WTC11 (cell line): Measurements from ENCODE around the gene CD46. TPM values are rescaled to one million over a fixed set of nuclear protein-coding genes. Genes with fewer than 3 reads are reported as not detected.
"Not testable (repeated sequence)": the region's sequence is repeated elsewhere in the genome, so short reads cannot be mapped to it uniquely, and the experiment has no call there.

ENCODE experiments used
- ATAC-seq: fragments of 200-7000 bp; cut with Tn5 transposase; 2 replicates; pipeline ENCODE4 v1.10.0; 2021; ENCODE audit warnings: mild to moderate bottlenecking, moderate library complexity
- CTCF ChIA-PET: fragments of 300-600 bp; sonication (Branson Sonifier 250); formaldehyde crosslinking; loops from one replicate; lab custom pipeline; 2021; ENCODE audit warnings: antibody characterized with exemption; lab: Charles Lee
- POLR2A ChIA-PET: fragments of 350-600 bp; sonication (Branson Sonifier 250); formaldehyde crosslinking; loops from one replicate; lab custom pipeline; 2021; ENCODE audit warnings: antibody characterized with exemption; lab: Charles Lee
- DNase-seq: peaks from one replicate; pipeline ENCODE4 v3.0.0; 2021; ENCODE audit warnings: low spot score
- H3K27ac Mint-ChIP-seq: 2 replicates; pipeline ENCODE4 v1.8.0; 2021; ENCODE audit warnings: mixed read lengths
- H3K27me3 Mint-ChIP-seq: 2 replicates; pipeline ENCODE4 v1.8.0; 2021; ENCODE audit warnings: low read depth, mild to moderate bottlenecking, moderate library complexity, mixed read lengths
- H3K36me3 Mint-ChIP-seq: 2 replicates; pipeline ENCODE4 v1.8.0; 2021; ENCODE audit warnings: mixed read lengths
- H3K4me1 Mint-ChIP-seq: 2 replicates; pipeline ENCODE4 v1.8.0; 2022; ENCODE audit warnings: mixed read lengths
- H3K4me3 Mint-ChIP-seq: 2 replicates; pipeline ENCODE4 v1.8.0; 2021; ENCODE audit warnings: mild to moderate bottlenecking, moderate library complexity, mixed read lengths
- H3K9me3 Mint-ChIP-seq: 2 replicates; pipeline ENCODE4 v1.8.0; 2021; ENCODE audit warnings: mixed read lengths
- ATF3 ChIP-seq: sonication (generic); formaldehyde crosslinking; conservative IDR thresholded peaks from 2 replicates; pipeline ENCODE4 v1.8.1; 2022; ENCODE audit warnings: mild to moderate bottlenecking, missing genetic modification reagents
- ELF4 ChIP-seq: sonication (generic); formaldehyde crosslinking; IDR thresholded peaks from 2 replicates; pipeline ENCODE4 v1.8.1; 2022; ENCODE audit warnings: low read depth, mild to moderate bottlenecking, moderate library complexity, missing genetic modification reagents
- MAX ChIP-seq: sonication (generic); formaldehyde crosslinking; IDR thresholded peaks from 2 replicates; pipeline ENCODE4 v1.8.0; 2022; ENCODE audit warnings: mild to moderate bottlenecking, missing genetic modification reagents
- MYBL2 ChIP-seq: sonication (generic); formaldehyde crosslinking; IDR thresholded peaks from 2 replicates; pipeline ENCODE4 v1.8.1; 2023; ENCODE audit warnings: mild to moderate bottlenecking, moderate library complexity, missing genetic modification reagents
- NFYB ChIP-seq: sonication (generic); formaldehyde crosslinking; conservative IDR thresholded peaks from 2 replicates; pipeline ENCODE4 v1.8.0; 2022; ENCODE audit warnings: low read depth, missing genetic modification reagents
- NR3C1 ChIP-seq: sonication (generic); formaldehyde crosslinking; conservative IDR thresholded peaks from 2 replicates; pipeline ENCODE4 v1.8.1; 2023; ENCODE audit warnings: low read depth, mild to moderate bottlenecking, missing genetic modification reagents
- PREB ChIP-seq: sonication (generic); formaldehyde crosslinking; IDR thresholded peaks from 2 replicates; pipeline ENCODE4 v1.8.1; 2022; ENCODE audit warnings: mild to moderate bottlenecking, missing genetic modification reagents, moderate library complexity, borderline replicate concordance
- RORB ChIP-seq: fragments of 250-450 bp; sonication (Bioruptor Pico); IDR thresholded peaks from 2 replicates; pipeline ENCODE4 v1.9.0; 2021; ENCODE audit warnings: mild to moderate bottlenecking
- SMAD3 ChIP-seq: sonication (generic); formaldehyde crosslinking; IDR thresholded peaks from 2 replicates; pipeline ENCODE4 v1.8.0; 2022; ENCODE audit warnings: missing genetic modification reagents, mild to moderate bottlenecking, borderline replicate concordance
- STAT6 ChIP-seq: sonication (generic); formaldehyde crosslinking; conservative IDR thresholded peaks from 2 replicates; pipeline ENCODE4 v1.8.1; 2023; ENCODE audit warnings: mild to moderate bottlenecking, low read depth, missing genetic modification reagents, moderate library complexity
- TEAD4 ChIP-seq: sonication (generic); formaldehyde crosslinking; IDR thresholded peaks from 2 replicates; pipeline ENCODE4 v1.8.0; 2022; ENCODE audit warnings: mild to moderate bottlenecking, missing genetic modification reagents
- ZNF232 ChIP-seq: sonication (generic); formaldehyde crosslinking; IDR thresholded peaks from 2 replicates; pipeline ENCODE4 v1.8.0; 2022; ENCODE audit warnings: mild to moderate bottlenecking, missing genetic modification reagents
- ZNF416 ChIP-seq: fragments of 250-450 bp; sonication (Bioruptor Pico); IDR thresholded peaks from 2 replicates; pipeline ENCODE4 v1.9.0; 2021; ENCODE audit warnings: mild to moderate bottlenecking, inconsistent platforms
- ZNF532 ChIP-seq: fragments of 250-450 bp; sonication (Bioruptor Pico); IDR thresholded peaks from 2 replicates; pipeline ENCODE4 v1.9.0; 2021; ENCODE audit warnings: mild to moderate bottlenecking, borderline replicate concordance
- total RNA-seq: library from RNA; stranded (reverse); gene quantifications from 3 replicates; pipeline ENCODE4 v1.2.3, GENCODE V29; 2021

The CD46 gene
- total RNA-seq, 1 experiment from 2014 or later, result 150 TPM

- TF ChIP-seq STAT6, result no peak
- no peak for TF ChIP-seq MAX (CRISPR knock-in tag)
- no peak for TF ChIP-seq SMAD3 (CRISPR knock-in tag)
- TF ChIP-seq NR3C1 (CRISPR knock-in tag), result no peak
- TF ChIP-seq ATF3 (CRISPR knock-in tag), result no peak
- no peak for TF ChIP-seq ZNF232 (CRISPR knock-in tag)
- TF ChIP-seq PREB (CRISPR knock-in tag), result no peak
- no peak for TF ChIP-seq RORB (CRISPR knock-in tag)
- TF ChIP-seq MYBL2 (CRISPR knock-in tag), result no peak
- TF ChIP-seq TEAD4 (CRISPR knock-in tag), result no peak
- no peak for TF ChIP-seq ZNF416 (CRISPR knock-in tag)
These were observed 14.7 kb downstream of the CD46 start (continued) for GRCh38 chr1:207766569-207766968.

GRCh38 chr1:207770514-207770913 lies 18.7 kb downstream of the CD46 start:
- H3K27me3 Mint-ChIP-seq, H3K4me1 Mint-ChIP-seq, ATAC-seq, H3K4me3 Mint-ChIP-seq, POLR2A ChIA-PET, DNase-seq, CTCF ChIA-PET, H3K27ac Mint-ChIP-seq: not testable (repeated sequence)
- Mint-ChIP-seq H3K9me3 (peaks cover 25% of the 10 kb centered on the region), H3K36me3 (peaks cover 81% of the 10 kb centered on the region)

GRCh38 chr1:207776045-207776444 lies 24.2 kb downstream of the CD46 start:
- DNase-seq, H3K27ac Mint-ChIP-seq, H3K27me3 Mint-ChIP-seq, H3K4me3 Mint-ChIP-seq, POLR2A ChIA-PET, ATAC-seq, H3K4me1 Mint-ChIP-seq: not testable (repeated sequence)
- peaks cover 17% of the 10 kb centered on the region for H3K9me3 Mint-ChIP-seq
- H3K36me3 Mint-ChIP-seq, result peaks cover 65% of the 10 kb centered on the region
- CTCF ChIA-PET, result interaction anchor here (1.4 kb wide), 1 partner anchor 21 kb away, joined by 4 read pairs; no protein-coding TSS in a partner anchor

GRCh38 chr1:207777412-207777811 lies 25.6 kb downstream of the CD46 start:
- DNase-seq, H3K9me3 Mint-ChIP-seq, H3K27ac Mint-ChIP-seq, H3K4me3 Mint-ChIP-seq, H3K4me1 Mint-ChIP-seq, CTCF ChIA-PET, H3K27me3 Mint-ChIP-seq, POLR2A ChIA-PET, ATAC-seq: not testable (repeated sequence)
- peaks cover 55% of the 10 kb centered on the region for H3K36me3 Mint-ChIP-seq

- ChIA-PET CTCF (no interaction called here), POLR2A (no interaction called here)
- TF ChIP-seq ELF4 (CRISPR knock-in tag), result no peak
- no peak for TF ChIP-seq ZNF532
- TF ChIP-seq NFYB (CRISPR knock-in tag), result no peak
- no peak for ATAC-seq
- H3K9me3 Mint-ChIP-seq, result peaks cover 5% of the 10 kb centered on the region
- H3K36me3 Mint-ChIP-seq, result peaks cover 53% of the 10 kb centered on the region
- H3K27ac Mint-ChIP-seq, result no peak overlapping the region
- DNase-seq, result no peak
- no peak overlapping the region for H3K4me3 Mint-ChIP-seq
- no peaks in the 10 kb centered on the region for H3K27me3 Mint-ChIP-seq
- H3K4me1 Mint-ChIP-seq, result no peaks in the 10 kb centered on the region
These were observed 27.2 kb downstream of the CD46 start for GRCh38 chr1:207779008-207779407.
